Prostate gland (tissue), 2 donors: ENCODE measurements around the gene CEP85. TPM values are rescaled to one million over a fixed set of nuclear protein-coding genes. Genes with fewer than 3 reads are reported as not detected.

Experiments
- DNase-seq: peaks from one replicate; pipeline ENCODE4 v3.0.0-alpha.2; 2019; ENCODE audit warnings: low spot score
- H3K27ac ChIP-seq, 2 donors: fragments of 200-600 bp; sonication (generic); 2 replicates each; pipeline ENCODE4 v1.5.1; 2017 to 2019
- H3K27me3 ChIP-seq: fragments of 200-600 bp; sonication (generic); replicated peaks from 2 replicates; pipeline ENCODE4 v1.5.1; 2019; ENCODE audit not compliant: insufficient read depth
- H3K36me3 ChIP-seq, 2 donors: fragments of 200-600 bp; sonication (generic); 1 replicate in 1 of 2; 2 replicates in 1 of 2; pipeline versions ENCODE4 v1.5.1 to v1.8.1; 2017 to 2019
- H3K4me1 ChIP-seq: fragments of 200-600 bp; sonication (generic); replicated peaks from 2 replicates; pipeline ENCODE4 v1.5.1; 2019
- H3K4me3 ChIP-seq, 2 donors: fragments of 200-600 bp; sonication (generic); 2 replicates each; pipeline ENCODE4 v1.5.1; 2017 to 2019
- H3K9me3 ChIP-seq: fragments of 200-600 bp; sonication (generic); 2 replicates; pipeline ENCODE4 v1.5.1; 2017
- POLR2A ChIP-seq: fragments of 450-650 bp; IDR thresholded peaks from one replicate; pipeline ENCODE4 v1.6.1; 2016; ENCODE audit warnings: antibody characterized with exemption, mild to moderate bottlenecking
- POLR2AphosphoS5 ChIP-seq: sonication (generic); formaldehyde crosslinking; IDR thresholded peaks from one replicate; pipeline ENCODE4 v1.6.1; 2017; ENCODE audit warnings: antibody characterized with exemption
- WGBS: methylation state at CpG from one replicate; pipeline ENCODE4 v1.1.5; 2018; 5-methylcytosine and 5-hydroxymethylcytosine counted together
- intact Hi-C: fragments of 100-400 bp; cut with DNase I; formaldehyde crosslinking; loops from one replicate; pipeline ENCODE4 v1.14.2; 2022
- total RNA-seq, 2 donors: library from RNA; depleted of rRNA; stranded (reverse); fragments of >200 nt; gene quantifications; one replicate each; pipeline ENCODE4 v1.1.0, GENCODE V29; 2016
- TF ChIP-seq, protein P1 (sequence below), 4 experiments: fragments of 200-600 bp in 2 of 4; fragments of 450-650 bp in 2 of 4; sonication (generic) in 2 of 4; IDR thresholded peaks; 1 replicate in 3 of 4; 2 replicates in 1 of 4; pipeline ENCODE4 v1.5.1; 2016 to 2019; ENCODE audit warnings: antibody characterized with exemption in 4 of 4, mild to moderate bottlenecking in 2 of 4, moderate library complexity in 2 of 4

The CEP85 gene
- total RNA-seq, 2 donors from 2014 or later, result 3.4 to 21.0 TPM

- H3K9me3 ChIP-seq, result no peaks in the 10 kb centered on the region
- 88% methylated on average over 4 of the region's 4 CpGs for WGBS
- TF ChIP-seq, protein P1, sequence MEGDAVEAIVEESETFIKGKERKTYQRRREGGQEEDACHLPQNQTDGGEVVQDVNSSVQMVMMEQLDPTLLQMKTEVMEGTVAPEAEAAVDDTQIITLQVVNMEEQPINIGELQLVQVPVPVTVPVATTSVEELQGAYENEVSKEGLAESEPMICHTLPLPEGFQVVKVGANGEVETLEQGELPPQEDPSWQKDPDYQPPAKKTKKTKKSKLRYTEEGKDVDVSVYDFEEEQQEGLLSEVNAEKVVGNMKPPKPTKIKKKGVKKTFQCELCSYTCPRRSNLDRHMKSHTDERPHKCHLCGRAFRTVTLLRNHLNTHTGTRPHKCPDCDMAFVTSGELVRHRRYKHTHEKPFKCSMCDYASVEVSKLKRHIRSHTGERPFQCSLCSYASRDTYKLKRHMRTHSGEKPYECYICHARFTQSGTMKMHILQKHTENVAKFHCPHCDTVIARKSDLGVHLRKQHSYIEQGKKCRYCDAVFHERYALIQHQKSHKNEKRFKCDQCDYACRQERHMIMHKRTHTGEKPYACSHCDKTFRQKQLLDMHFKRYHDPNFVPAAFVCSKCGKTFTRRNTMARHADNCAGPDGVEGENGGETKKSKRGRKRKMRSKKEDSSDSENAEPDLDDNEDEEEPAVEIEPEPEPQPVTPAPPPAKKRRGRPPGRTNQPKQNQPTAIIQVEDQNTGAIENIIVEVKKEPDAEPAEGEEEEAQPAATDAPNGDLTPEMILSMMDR (IDR thresholded peaks at IDR 0.05), result no peak
- TF ChIP-seq POLR2AphosphoS5, result no peak
- TF ChIP-seq POLR2A, result no peak
- intact Hi-C loops, result no loop called here
- H3K4me3 ChIP-seq, result no peak overlapping the region
- H3K27ac ChIP-seq, result no peak overlapping the region
- H3K36me3 ChIP-seq, result no peaks in the 10 kb centered on the region
- H3K4me1 ChIP-seq, result no peaks in the 10 kb centered on the region
- DNase-seq, result no peak
- H3K27me3 ChIP-seq, result no peaks in the 10 kb centered on the region
Measured at GRCh38 chr1:26239936-26240335, 5.9 kb downstream of the CEP85 start.

DNA sequence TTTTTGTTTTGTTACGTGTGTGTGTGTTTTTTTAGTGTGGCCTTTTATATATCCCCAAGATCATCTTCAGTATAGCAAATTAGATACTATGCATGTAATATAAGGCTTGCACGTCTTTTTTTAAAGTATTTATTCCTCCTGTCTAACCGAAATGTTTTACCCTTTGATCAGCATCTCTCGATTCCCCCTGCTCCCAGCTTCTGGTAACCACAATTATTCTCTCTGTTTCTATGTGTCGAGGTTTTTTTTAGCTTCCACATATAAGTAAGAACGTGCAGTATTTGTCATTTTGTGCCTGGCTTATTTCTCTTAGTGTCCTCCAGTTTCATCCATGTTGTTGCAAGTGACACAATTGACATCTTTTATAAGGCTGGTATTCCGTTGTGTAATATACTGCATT lies 18.7 kb downstream of the CEP85 start:
- WGBS, result 76% methylated on average over 7 of the region's 7 CpGs
- no peak overlapping the region for H3K4me3 ChIP-seq
- TF ChIP-seq POLR2A, result no peak
- no peak for TF ChIP-seq POLR2AphosphoS5
- TF ChIP-seq, protein P1 (IDR thresholded peaks at IDR 0.05), result no peak
- no peak overlapping the region for H3K27ac ChIP-seq
- intact Hi-C loops, result no loop called here
- H3K36me3 ChIP-seq, result no peaks in the 10 kb centered on the region
- DNase-seq, result no peak
- H3K27me3 ChIP-seq, result no peaks in the 10 kb centered on the region
- H3K9me3 ChIP-seq, result no peaks in the 10 kb centered on the region
- H3K4me1 ChIP-seq, result no peaks in the 10 kb centered on the region

GRCh38 chr1:26254404-26254803 lies 20.4 kb downstream of the CEP85 start:
- TF ChIP-seq POLR2AphosphoS5 (no peak), POLR2A (no peak)
- H3K27me3 ChIP-seq, result no peaks in the 10 kb centered on the region
- no peak overlapping the region for H3K27ac ChIP-seq
- intact Hi-C loops, result no loop called here
- H3K4me3 ChIP-seq, result no peak overlapping the region
- 63% methylated on average over 3 of the region's 3 CpGs for WGBS
- no peaks in the 10 kb centered on the region for H3K36me3 ChIP-seq
- DNase-seq, result no peak
- no peaks in the 10 kb centered on the region for H3K4me1 ChIP-seq
- H3K9me3 ChIP-seq, result no peaks in the 10 kb centered on the region

DNA sequence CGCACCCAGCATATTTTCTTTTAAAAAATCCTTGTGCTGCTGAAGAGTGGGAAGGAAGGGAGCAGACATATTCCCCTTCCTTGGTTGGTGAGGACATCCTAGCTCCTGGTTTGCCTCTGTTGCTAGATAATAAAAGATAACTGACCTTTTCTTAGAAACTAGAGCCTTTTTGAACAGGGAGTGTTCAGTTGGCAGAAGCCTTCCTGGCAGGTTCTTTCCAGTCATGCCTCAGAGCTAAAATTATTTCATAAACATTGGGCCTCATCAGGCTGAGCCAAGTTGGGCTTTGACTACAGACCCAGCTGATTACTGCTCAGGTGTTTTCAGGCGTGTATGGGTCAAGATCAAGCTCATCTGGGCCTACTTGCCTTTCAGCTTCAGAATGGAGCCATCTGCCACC lies 23.2 kb downstream of the CEP85 start:
- H3K27ac ChIP-seq, result no peak overlapping the region
- no peaks in the 10 kb centered on the region for H3K36me3 ChIP-seq
- H3K9me3 ChIP-seq, result no peaks in the 10 kb centered on the region
- TF ChIP-seq, protein P1 (IDR thresholded peaks at IDR 0.05), result no peak
- no peak for TF ChIP-seq POLR2AphosphoS5
- no peak for TF ChIP-seq POLR2A
- H3K4me3 ChIP-seq, result no peak overlapping the region
- intact Hi-C loops, result no loop called here
- DNase-seq, result no peak
- H3K4me1 ChIP-seq, result no peaks in the 10 kb centered on the region
- WGBS, result 91% methylated on average over 2 of the region's 2 CpGs
- H3K27me3 ChIP-seq, result no peaks in the 10 kb centered on the region

DNA sequence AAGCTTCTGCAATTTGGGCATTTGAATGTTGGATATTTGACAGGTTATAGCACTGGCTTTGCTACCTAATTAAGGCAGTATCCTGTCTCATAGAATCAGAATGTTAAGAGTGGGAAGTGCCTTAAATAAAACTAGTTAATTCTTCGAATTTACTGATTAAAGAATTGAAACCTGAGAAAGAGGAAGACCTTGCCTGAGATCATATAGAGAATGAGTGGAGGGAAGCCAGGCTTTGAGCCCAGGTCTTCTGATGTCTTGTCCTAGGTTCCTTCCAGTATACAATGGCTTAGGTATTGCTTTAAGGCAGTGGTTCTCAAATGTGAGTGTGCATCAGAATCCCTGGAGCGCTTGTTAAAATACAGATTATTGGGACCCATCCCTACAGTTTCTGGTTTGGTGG lies 25.0 kb downstream of the CEP85 start:
- H3K36me3 ChIP-seq, result no peaks in the 10 kb centered on the region
- WGBS, result 82% methylated on average over 2 of the region's 2 CpGs
- H3K4me3 ChIP-seq, result no peak overlapping the region
- no peak overlapping the region for H3K27ac ChIP-seq
- no peaks in the 10 kb centered on the region for H3K27me3 ChIP-seq
- H3K9me3 ChIP-seq, result no peaks in the 10 kb centered on the region
- DNase-seq, result no peak
- TF ChIP-seq, protein P1 (IDR thresholded peaks at IDR 0.05), result no peak
- TF ChIP-seq POLR2A, result no peak
- no peak for TF ChIP-seq POLR2AphosphoS5
- intact Hi-C loops, result no loop called here
- H3K4me1 ChIP-seq, result no peaks in the 10 kb centered on the region
